Activated CD8-positive, alpha-beta memory T cell treated with anti-CD3 and anti-CD28 coated beads for 36 hours (primary cell): Measurements from ENCODE around the gene MMUT. TPM values are rescaled to one million over a fixed set of nuclear protein-coding genes. Genes with fewer than 3 reads are reported as not detected.
"Not testable (repeated sequence)": the region's sequence is repeated elsewhere in the genome, so short reads cannot be mapped to it uniquely, and the experiment has no call there.

Source experiments
- CTCF ChIA-PET: fragments of 350-600 bp; sonication (Branson Sonifier 250); formaldehyde crosslinking; loops from one replicate; lab custom pipeline; 2021; ENCODE audit warnings: antibody characterized with exemption; lab: Charles Lee
- POLR2A ChIA-PET: fragments of 350-600 bp; sonication (Branson Sonifier 250); formaldehyde crosslinking; loops from one replicate; lab custom pipeline; 2021; ENCODE audit warnings: antibody characterized with exemption; lab: Charles Lee
- total RNA-seq, 2 experiments: library from RNA; stranded (reverse); gene quantifications; one replicate each; pipeline ENCODE4 v1.2.3, GENCODE V29; 2021

MMUT gene
- total RNA-seq = 10 to 100 TPM; 11.4 to 11.5 TPM

DNA sequence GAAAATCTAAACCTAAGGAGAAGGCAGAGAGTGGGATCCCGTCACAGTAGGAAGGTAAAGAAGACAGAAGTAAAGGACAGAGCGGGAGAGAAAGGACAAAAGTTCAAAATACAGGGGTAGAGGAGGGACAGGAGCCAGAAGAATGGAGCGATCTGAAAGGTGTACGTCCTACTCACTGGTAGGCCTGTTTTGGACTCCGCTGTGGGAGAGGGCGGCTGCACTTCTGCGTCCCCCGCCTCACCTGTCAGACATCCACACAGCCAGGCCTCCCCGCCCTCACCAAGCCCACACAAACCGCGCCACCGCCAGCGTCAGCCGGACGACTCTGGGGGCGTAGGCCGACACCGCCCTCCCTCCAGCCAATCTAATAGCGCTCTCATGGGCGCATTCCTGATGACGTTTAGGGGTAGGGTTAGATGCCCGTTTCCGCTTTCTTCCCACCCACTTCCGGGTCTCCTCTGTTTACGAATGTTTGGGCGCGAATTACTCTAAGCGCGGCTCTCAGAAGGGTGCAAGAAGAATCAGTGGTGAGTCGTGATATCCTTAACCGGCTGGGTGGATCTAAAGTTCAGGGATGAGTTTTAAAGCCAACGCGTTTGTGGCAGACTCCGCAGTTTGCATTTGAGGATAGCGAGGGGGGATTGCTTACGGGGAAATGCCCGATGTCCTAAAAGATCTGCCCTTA is at the start of gene MMUT, which contains the start of gene CENPQ:
Gene MMUT, minus strand, starts transcription at position 327 of the 685 bp plus-strand sequence. CDS start 3,787 bp downstream, outside the sequence.
Gene CENPQ, plus strand, starts transcription at position 444 of the 685 bp plus-strand sequence. CDS start 6,807 bp downstream, outside the sequence.
- POLR2A ChIA-PET = no interaction called here
- CTCF ChIA-PET = no interaction called here

GRCh38 chr6:49509342-49509741 is 46.3 kb upstream of the MMUT start:
- CTCF ChIA-PET = no interaction called here
- POLR2A ChIA-PET = no interaction called here

DNA sequence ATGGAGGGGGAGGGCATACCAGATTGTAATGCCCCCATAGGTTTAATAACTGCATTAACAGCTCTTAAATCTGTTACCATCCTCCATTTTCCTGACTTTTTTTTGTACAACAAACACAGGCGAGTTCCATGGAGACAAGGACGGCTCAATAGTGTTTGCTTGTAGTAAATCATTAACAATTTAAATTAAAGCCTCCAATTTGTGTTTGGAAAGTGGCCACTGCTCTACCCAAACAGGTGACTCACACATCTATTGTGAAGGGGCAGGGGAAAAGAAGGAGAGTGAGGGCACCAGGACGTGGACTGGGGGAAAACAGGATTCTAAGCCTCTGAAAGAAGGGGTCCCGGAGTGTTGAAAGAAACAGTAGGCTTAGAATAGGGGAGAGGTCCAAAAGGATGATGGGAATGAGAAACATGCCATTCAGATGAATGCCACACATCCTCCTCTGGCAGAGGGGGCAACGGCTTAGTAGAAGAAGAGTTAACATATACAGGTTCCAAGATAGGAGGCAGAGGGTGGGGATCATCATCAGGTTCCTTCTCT is 43.6 kb upstream of the MMUT start:
- POLR2A ChIA-PET = no interaction called here
- CTCF ChIA-PET = no interaction called here

DNA sequence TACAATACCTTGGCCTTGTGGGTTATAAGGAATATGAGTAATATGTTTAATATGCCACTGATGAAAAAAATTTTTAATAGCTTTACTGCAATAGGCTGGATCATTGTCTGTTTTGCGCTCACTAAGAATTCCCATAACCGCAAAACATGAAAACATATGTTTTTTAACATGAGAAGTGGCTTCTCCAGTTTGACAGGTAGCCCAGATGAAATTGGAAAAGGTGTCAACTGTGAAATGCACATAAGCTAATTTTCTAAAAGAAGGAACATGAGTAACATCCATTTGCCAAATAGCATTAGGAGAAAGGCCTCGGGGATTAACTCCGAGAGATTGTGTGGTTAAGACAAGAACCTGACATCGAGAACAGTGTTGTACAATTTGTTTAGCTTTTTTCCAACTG is 41.6 kb upstream of the MMUT start:
- ChIA-PET POLR2A (no interaction called here), CTCF (no interaction called here)

- POLR2A ChIA-PET = no interaction called here
- CTCF ChIA-PET = no interaction called here
These were observed 36.6 kb upstream of the MMUT start, which contains the start of gene GLYATL3 for GRCh38 chr6:49499623-49500022. GLYATL3 (plus strand) TSS chr6:49499923; CDS start chr6:49511991, 12,068 bp downstream.

GRCh38 chr6:49499126-49499525 is 36.1 kb upstream of the MMUT start:
- POLR2A ChIA-PET = no interaction called here
- CTCF ChIA-PET = no interaction called here

GRCh38 chr6:49497304-49497703 is 34.3 kb upstream of the MMUT start:
- CTCF ChIA-PET = no interaction called here
- POLR2A ChIA-PET = no interaction called here

- POLR2A ChIA-PET = no interaction called here
- CTCF ChIA-PET = no interaction called here
These were observed 27.6 kb upstream of the MMUT start for GRCh38 chr6:49490633-49491032.

GRCh38 chr6:49483380-49483779 is 20.3 kb upstream of the MMUT start:
- POLR2A ChIA-PET, CTCF ChIA-PET: not testable (repeated sequence)

GRCh38 chr6:49481846-49482245 is 18.8 kb upstream of the MMUT start:
- POLR2A ChIA-PET, CTCF ChIA-PET: not testable (repeated sequence)

DNA sequence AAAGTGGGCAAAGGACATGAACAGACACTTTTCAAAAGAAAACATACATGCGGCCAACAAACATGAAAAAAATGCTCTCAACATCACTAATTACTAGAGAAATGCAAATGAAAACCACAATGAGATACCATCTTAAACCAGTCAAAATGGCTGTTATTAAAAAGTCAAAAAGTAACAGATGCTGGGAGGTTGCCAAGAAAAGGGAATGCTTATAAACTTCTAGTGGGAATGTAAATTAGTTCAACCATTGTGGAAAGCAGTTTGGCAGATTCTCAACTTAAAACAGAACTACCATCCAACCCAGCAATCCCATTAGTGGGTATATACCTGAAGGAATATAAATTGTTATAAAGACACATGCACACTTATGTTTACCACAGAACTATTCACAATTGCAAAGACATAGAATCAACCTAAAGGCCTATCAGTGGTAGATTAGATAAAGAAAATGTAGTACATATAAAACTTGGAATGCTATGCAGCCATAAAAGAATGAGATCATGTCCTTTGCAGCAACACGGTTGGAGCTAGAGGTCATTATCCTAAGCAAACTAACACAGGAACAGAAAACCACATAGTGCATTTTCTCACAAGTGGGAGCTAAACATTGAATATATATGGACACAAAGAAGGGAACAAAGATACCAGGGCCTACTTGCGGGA is 16.4 kb upstream of the MMUT start:
- CTCF ChIA-PET = no interaction called here

GRCh38 chr6:49476564-49476963 is 13.5 kb upstream of the MMUT start:
- CTCF ChIA-PET = not testable (repeated sequence)

More for the DNA sequence above, 16.4 kb upstream of the MMUT start:
- POLR2A ChIA-PET = no interaction called here

DNA sequence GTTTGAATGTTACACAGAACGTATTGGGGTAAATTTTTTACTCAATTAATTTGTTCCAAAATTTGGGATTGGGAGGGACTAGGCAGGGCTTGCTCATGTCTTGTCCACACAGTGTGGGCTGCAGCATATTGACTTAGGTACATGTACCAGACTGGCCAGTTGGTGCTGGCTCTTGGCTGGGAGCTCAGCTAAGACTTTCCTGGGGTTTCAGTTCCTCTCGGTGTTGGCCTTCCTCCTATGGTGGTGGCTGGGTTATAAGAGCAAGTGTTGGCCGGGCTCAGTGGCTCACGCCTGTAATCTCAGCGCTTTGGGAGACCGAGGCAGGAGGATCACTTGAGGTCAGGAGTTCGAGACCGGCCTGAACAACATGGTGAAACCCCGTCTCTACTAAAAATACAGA is 5.0 kb upstream of the MMUT start:
- POLR2A ChIA-PET = no interaction called here
- CTCF ChIA-PET = no interaction called here

More at GRCh38 chr6:49476564-49476963, 13.5 kb upstream of the MMUT start:
- POLR2A ChIA-PET = not testable (repeated sequence)

- CTCF ChIA-PET = no interaction called here
- POLR2A ChIA-PET = no interaction called here
These were observed 1.6 kb upstream of the MMUT start for GRCh38 chr6:49464691-49465090.

DNA sequence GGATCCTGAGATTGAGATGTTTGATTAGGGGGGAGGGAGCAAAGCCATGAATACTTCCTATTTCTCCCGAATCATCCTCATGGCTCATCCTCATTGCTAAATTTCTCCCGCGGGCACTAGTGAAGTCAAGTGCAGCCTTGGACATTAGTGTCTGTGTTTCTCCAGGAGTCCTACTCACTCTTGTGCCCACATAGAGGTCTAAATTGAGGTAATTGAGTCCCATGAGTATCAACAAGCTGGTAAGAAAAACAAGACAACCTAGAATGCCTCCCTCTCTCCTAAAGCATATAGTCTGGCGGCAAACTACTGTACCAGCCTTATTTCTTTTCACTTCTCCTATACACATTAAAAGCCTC is 537 bp upstream of the MMUT start:
- ChIA-PET POLR2A (no interaction called here), CTCF (no interaction called here)

GRCh38 chr6:49462599-49462926 is 490 bp downstream of the MMUT start:
- POLR2A ChIA-PET = no interaction called here
- CTCF ChIA-PET = no interaction called here

GRCh38 chr6:49462071-49462470 is 982 bp downstream of the MMUT start:
- POLR2A ChIA-PET = no interaction called here
- CTCF ChIA-PET = no interaction called here

- ChIA-PET POLR2A (no interaction called here), CTCF (no interaction called here)
These were observed 5.3 kb downstream of the MMUT start for GRCh38 chr6:49457771-49458170.

- ChIA-PET POLR2A (no interaction called here), CTCF (no interaction called here)
These were observed 8.0 kb downstream of the MMUT start for GRCh38 chr6:49454787-49455709.

DNA sequence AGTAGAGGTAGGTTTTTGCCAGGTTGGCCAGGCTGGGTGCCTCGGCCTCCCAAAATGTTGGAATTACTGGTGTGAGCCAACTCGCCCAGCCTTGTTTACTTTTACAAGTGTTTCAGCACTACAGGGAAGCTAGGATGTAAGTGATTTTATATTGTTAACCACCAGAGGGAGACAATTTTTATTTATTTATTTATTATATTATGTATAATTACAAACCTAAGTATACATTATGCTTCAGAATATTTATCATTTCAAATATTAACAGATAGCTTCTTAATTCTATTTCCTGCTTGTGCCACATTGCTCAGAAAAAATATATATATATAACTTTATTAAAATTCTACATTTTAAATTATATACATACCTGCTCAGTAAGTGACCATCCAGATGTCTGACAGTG is 9.8 kb downstream of the MMUT start:
- CTCF ChIA-PET = no interaction called here
- POLR2A ChIA-PET = no interaction called here
